Thyroid gland (tissue), 4 donors: ENCODE results near the gene HLA-DQB2.

Experiments used
- CTCF ChIP-seq, 6 experiments: fragments of 200-600 bp in 3 of 6; fragments of 450-650 bp in 3 of 6; sonication (generic) in 3 of 6; IDR thresholded peaks; one replicate each; pipeline ENCODE4 v1.5.1; 2016 to 2019; ENCODE audit warnings: antibody characterized with exemption in 6 of 6, mild to moderate bottlenecking in 2 of 6, inconsistent platforms in 1 of 6, moderate library complexity in 1 of 6
- POLR2A ChIP-seq, 2 donors: fragments of 450-650 bp; IDR thresholded peaks; one replicate each; pipeline ENCODE4 v1.6.1; 2017; ENCODE audit warnings: antibody characterized with exemption in 2 of 2, mild to moderate bottlenecking in 2 of 2, moderate library complexity in 1 of 2

GRCh38 chr6:32779036-32779435, 15.7 kb upstream of the HLA-DQB2 start:
- TF ChIP-seq CTCF (IDR thresholded peaks at IDR 0.05), result no peak
- no peak for TF ChIP-seq POLR2A (IDR thresholded peaks at IDR 0.05)
